Ishikawa (cell line): Measurements from ENCODE around the gene EXOG.

Experiments used
- EGR1 ChIP-seq: IDR thresholded peaks from 2 replicates; pipeline ENCODE4 v1.6.1; 2012
- EP300 ChIP-seq: IDR thresholded peaks from 2 replicates; pipeline ENCODE4 v1.6.1; 2012; ENCODE audit warnings: borderline replicate concordance
- FOXM1 ChIP-seq: IDR thresholded peaks from 2 replicates; pipeline ENCODE4 v1.6.1; 2012; ENCODE audit warnings: low read depth, borderline replicate concordance
- NFIC ChIP-seq: IDR thresholded peaks from 2 replicates; pipeline ENCODE4 v1.6.1; 2012
- RAD21 ChIP-seq: IDR thresholded peaks from 2 replicates; pipeline ENCODE4 v1.6.1; 2012; ENCODE audit warnings: low read depth
- TAF1 ChIP-seq: IDR thresholded peaks from 2 replicates; pipeline ENCODE4 v1.6.1; 2012; ENCODE audit warnings: low read depth, mild to moderate bottlenecking
- TEAD4 ChIP-seq: IDR thresholded peaks from 2 replicates; pipeline ENCODE4 v1.6.1; 2012
- YY1 ChIP-seq: IDR thresholded peaks from 2 replicates; pipeline ENCODE4 v1.6.1; 2012; ENCODE audit warnings: low read depth
- TF ChIP-seq, protein P1 (sequence below): IDR thresholded peaks from 2 replicates; pipeline ENCODE4 v1.6.1; 2012; ENCODE audit warnings: low read depth, mild to moderate bottlenecking
- TF ChIP-seq, protein P2 (sequence below): IDR thresholded peaks from 2 replicates; pipeline ENCODE4 v1.6.1; 2012

DNA sequence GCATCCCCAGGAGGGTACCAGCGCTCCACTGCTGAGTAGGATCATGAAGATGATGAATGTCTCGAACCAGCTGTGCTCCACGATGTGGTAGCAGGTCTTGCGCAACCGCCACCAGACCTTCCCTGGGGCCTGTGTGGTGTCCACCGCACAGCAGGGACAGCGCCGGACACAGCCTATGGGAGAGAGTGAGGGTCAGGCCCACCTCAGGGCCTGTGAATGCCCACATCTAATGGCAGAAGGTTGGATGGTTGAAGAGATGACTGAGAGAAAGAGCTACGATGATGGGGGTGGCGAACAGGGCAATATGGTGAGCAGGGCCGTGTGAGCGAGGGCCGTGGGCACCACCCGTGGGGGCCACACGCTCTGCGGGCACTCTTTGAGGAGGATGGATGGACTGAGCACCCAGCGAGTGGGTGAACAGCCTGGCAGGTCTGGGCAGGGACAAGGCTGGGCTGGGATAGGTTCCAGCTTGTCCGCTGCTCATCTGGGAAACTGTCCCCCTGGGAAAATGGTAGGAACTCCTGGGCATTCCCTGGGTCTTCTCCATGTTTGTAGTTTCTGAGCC is 79.2 kb downstream of the EXOG start:
- TF ChIP-seq, protein P1, sequence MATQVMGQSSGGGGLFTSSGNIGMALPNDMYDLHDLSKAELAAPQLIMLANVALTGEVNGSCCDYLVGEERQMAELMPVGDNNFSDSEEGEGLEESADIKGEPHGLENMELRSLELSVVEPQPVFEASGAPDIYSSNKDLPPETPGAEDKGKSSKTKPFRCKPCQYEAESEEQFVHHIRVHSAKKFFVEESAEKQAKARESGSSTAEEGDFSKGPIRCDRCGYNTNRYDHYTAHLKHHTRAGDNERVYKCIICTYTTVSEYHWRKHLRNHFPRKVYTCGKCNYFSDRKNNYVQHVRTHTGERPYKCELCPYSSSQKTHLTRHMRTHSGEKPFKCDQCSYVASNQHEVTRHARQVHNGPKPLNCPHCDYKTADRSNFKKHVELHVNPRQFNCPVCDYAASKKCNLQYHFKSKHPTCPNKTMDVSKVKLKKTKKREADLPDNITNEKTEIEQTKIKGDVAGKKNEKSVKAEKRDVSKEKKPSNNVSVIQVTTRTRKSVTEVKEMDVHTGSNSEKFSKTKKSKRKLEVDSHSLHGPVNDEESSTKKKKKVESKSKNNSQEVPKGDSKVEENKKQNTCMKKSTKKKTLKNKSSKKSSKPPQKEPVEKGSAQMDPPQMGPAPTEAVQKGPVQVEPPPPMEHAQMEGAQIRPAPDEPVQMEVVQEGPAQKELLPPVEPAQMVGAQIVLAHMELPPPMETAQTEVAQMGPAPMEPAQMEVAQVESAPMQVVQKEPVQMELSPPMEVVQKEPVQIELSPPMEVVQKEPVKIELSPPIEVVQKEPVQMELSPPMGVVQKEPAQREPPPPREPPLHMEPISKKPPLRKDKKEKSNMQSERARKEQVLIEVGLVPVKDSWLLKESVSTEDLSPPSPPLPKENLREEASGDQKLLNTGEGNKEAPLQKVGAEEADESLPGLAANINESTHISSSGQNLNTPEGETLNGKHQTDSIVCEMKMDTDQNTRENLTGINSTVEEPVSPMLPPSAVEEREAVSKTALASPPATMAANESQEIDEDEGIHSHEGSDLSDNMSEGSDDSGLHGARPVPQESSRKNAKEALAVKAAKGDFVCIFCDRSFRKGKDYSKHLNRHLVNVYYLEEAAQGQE, result no peak
- no peak for TF ChIP-seq NFIC
- TF ChIP-seq YY1, result no peak
- no peak for TF ChIP-seq TAF1
- TF ChIP-seq, protein P2, sequence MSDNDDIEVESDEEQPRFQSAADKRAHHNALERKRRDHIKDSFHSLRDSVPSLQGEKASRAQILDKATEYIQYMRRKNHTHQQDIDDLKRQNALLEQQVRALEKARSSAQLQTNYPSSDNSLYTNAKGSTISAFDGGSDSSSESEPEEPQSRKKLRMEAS, result no peak
- no peak for TF ChIP-seq EP300
- no peak for TF ChIP-seq FOXM1
- no peak for TF ChIP-seq RAD21
- TF ChIP-seq EGR1, result no peak
- no peak for TF ChIP-seq TEAD4
